NAMALWA (cell line): ENCODE data around the gene ZCCHC8.

Source experiments
- DNase-seq: peaks from one replicate; pipeline ENCODE4 v3.0.0-alpha.2; 2015; ENCODE audit warnings: low spot score

ZCCHC8 gene

GRCh38 chr12:122423258-122424165 lies 77.2 kb downstream of the ZCCHC8 start:
- DNase-seq: peak; percentile 53

DNA sequence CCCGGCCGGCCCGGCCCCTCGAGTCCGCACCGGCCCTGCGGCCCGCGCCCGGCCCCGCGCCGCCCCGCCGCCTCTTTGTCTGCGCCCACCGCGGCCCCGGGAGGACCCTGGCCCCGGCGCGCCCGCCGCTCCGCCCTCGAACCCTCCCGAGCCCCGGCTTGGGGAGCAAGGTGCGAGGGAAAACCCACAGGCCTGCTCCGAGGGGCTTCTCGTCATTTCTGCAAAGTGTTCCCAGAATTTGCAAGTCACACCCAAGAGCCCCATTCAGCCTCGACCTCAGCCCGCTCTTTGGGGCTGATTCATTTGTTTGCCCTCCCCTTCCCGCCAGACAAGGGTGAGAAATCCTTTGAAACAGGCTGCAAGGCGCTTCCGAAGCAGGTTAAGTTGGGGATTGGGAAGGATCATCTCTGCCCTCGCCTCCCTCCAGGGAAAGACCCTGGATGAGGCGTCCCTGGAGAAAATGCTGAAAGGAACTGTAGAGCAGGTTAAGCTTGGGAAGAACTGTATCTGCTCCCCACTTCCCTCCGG lies 77.9 kb downstream of the ZCCHC8 start:
- DNase-seq: peak; percentile 47

DNA sequence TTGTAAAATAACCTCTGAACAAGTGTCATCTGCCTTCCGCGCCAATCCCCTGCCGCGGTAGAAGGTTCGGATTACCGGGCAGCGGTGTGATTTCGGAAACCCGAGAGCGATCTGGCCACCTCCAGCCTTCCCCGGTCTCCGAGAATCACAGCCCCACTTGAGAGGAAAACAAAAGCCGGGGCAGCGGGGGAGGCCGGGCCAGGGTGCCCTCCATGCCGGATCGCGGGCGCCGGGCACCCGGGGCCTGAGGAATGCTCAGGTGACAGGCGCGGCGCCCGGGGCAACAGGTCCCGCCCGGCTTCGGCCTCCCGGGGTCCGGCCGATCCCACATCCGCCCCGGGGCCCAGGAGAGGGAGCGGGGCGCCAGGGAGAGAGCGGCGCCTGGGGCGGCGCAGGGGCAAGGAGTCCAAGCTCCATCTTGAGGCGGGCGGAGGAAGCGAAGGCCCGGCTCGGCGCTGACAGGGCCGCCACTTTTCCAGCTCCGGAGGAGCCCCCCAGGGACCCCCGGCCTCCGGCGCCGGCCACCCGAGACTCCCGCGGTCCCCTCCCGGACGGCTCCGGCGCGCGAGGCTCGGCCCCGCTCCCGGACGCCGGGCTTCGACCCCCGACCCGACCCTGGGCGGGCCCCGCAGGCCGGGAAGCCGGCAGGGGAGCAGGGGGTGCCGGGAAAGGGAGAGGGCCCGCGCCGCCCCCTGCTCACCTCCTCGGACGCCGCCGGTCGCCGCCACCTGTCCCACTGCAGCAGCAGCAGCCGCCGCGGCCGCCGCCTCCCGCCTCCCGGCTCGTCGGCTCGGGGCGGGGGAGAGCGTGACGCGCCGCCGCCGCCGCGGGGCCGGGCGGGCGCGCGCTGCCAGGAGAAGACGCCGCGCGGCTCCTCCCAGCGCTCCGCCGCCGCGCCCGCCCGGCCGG lies 78.7 kb downstream of the ZCCHC8 start, which contains the start of gene CLIP1:
TSS of gene CLIP1 (minus strand) at position 849 of the 909 bp plus-strand sequence. CDS start 42,217 bp downstream, outside the sequence.
- DNase-seq: peak; percentile 62
